Measurements from ENCODE around the gene GSTK1.

Gene GSTK1

DNA sequence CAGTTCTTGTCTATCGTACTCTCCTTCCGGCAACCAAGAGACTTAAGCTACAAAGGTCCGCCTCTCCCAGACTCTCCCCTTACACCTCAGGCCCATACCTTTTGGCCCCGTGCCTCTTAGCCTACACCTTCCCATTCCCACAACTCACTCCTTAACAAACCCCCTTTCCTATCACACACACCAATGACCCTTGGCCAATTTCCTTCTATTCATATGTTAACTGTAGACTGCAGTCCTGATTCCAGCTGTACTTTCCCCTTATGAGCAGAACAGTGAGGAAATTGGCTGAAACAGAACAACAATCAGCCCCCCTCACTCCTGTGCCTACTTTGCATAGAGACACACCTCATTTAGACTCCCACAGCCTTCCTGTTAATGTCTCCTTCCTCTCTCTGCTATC lies 20.1 kb downstream of the GSTK1 start:
- ATAC-seq: no peak
- TF ChIP-seq ZNF70 (CRISPR knock-in tag; IDR thresholded peaks at IDR 0.05): no peak
- TF ChIP-seq SNAI2 (CRISPR knock-in tag; IDR thresholded peaks at IDR 0.05): no peak
- TF ChIP-seq, protein P1, sequence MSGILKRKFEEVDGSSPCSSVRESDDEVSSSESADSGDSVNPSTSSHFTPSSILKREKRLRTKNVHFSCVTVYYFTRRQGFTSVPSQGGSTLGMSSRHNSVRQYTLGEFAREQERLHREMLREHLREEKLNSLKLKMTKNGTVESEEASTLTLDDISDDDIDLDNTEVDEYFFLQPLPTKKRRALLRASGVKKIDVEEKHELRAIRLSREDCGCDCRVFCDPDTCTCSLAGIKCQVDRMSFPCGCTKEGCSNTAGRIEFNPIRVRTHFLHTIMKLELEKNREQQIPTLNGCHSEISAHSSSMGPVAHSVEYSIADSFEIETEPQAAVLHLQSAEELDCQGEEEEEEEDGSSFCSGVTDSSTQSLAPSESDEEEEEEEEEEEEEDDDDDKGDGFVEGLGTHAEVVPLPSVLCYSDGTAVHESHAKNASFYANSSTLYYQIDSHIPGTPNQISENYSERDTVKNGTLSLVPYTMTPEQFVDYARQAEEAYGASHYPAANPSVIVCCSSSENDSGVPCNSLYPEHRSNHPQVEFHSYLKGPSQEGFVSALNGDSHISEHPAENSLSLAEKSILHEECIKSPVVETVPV (CRISPR knock-in tag; IDR thresholded peaks at IDR 0.05): no peak
- no peak for TF ChIP-seq ARNTL (CRISPR knock-in tag; IDR thresholded peaks at IDR 0.05; ENCODE audit: borderline replicate concordance, low read depth)
- TF ChIP-seq ZFP3 (CRISPR knock-in tag; IDR thresholded peaks at IDR 0.05): no peak
- no peak for TF ChIP-seq CREB5 (CRISPR knock-in tag; IDR thresholded peaks at IDR 0.05; ENCODE audit: low read depth)
- TF ChIP-seq PATZ1 (CRISPR knock-in tag; IDR thresholded peaks at IDR 0.05; ENCODE audit: borderline replicate concordance): no peak
- no peak for TF ChIP-seq CSDC2 (CRISPR knock-in tag; IDR thresholded peaks at IDR 0.05)
- TF ChIP-seq, protein P2, sequence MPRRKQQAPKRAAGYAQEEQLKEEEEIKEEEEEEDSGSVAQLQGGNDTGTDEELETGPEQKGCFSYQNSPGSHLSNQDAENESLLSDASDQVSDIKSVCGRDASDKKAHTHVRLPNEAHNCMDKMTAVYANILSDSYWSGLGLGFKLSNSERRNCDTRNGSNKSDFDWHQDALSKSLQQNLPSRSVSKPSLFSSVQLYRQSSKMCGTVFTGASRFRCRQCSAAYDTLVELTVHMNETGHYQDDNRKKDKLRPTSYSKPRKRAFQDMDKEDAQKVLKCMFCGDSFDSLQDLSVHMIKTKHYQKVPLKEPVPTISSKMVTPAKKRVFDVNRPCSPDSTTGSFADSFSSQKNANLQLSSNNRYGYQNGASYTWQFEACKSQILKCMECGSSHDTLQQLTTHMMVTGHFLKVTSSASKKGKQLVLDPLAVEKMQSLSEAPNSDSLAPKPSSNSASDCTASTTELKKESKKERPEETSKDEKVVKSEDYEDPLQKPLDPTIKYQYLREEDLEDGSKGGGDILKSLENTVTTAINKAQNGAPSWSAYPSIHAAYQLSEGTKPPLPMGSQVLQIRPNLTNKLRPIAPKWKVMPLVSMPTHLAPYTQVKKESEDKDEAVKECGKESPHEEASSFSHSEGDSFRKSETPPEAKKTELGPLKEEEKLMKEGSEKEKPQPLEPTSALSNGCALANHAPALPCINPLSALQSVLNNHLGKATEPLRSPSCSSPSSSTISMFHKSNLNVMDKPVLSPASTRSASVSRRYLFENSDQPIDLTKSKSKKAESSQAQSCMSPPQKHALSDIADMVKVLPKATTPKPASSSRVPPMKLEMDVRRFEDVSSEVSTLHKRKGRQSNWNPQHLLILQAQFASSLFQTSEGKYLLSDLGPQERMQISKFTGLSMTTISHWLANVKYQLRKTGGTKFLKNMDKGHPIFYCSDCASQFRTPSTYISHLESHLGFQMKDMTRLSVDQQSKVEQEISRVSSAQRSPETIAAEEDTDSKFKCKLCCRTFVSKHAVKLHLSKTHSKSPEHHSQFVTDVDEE (CRISPR knock-in tag; IDR thresholded peaks at IDR 0.05): no peak
- no peak for TF ChIP-seq ESRRG (CRISPR knock-in tag; IDR thresholded peaks at IDR 0.05)
- no peak for TF ChIP-seq ZNF565 (CRISPR knock-in tag; conservative IDR thresholded peaks at IDR 0.05; ENCODE audit: low read depth)
- TF ChIP-seq TOX (CRISPR knock-in tag; IDR thresholded peaks at IDR 0.05; ENCODE audit: borderline replicate concordance): no peak

DNA sequence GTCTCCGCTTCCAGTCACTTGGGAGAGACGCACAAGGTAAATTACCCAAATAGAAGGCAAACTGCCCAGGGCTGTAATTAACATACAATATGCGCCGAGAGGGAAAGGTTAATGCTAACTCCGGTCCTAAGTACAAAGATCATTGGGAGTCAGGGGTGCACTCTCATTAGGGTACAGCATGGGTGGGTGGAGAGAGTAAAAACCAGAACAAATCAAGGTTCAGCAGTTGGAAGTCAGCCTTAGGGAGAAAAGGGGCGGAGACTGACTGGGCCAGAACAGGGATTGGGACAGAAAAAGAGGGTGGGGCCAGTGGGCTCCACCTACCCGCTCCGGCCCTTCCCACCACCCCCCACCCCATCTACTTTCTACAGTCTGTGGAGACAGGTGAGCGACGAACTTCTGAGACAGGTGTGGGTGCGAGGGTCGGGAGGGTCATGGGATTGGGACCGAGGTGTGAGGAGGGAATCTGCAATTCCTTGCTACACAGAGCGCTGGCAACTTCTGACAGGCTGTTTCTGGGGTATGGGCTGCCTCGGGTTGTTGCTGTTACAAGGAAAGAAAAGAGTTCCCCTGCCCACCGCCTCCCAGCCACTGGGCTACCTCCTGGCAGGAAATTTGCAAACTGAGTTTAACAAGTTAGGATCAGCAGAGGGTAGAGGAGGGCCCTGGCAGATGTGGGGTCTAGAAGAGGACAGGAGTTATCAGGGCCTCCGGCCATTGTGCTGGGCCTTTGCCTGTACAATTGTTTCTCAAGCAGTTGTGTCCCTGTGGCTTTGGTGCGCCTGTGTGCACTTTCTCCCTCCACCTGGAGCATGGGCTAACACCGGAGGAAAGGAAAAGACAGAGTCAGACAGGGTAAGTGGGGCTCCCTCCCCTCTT lies 21.6 kb downstream of the GSTK1 start, which contains the start of gene TMEM139:
Gene TMEM139 (plus strand): TSS at position 368 of the 879 bp plus-strand sequence. CDS start 1,000 bp downstream, outside the sequence.
- TF ChIP-seq ZNF8 (CRISPR knock-in tag; IDR thresholded peaks at IDR 0.05) (no peak), GLIS3 (CRISPR knock-in tag; IDR thresholded peaks at IDR 0.05) (no peak), RARB (CRISPR knock-in tag; IDR thresholded peaks at IDR 0.05) (no peak), SNAI2 (CRISPR knock-in tag; IDR thresholded peaks at IDR 0.05) (no peak), BACH2 (CRISPR knock-in tag; IDR thresholded peaks at IDR 0.05; ENCODE audit: borderline replicate concordance) (no peak), ZNF70 (CRISPR knock-in tag; IDR thresholded peaks at IDR 0.05) (no peak), CSDC2 (CRISPR knock-in tag; IDR thresholded peaks at IDR 0.05) (no peak), PATZ1 (CRISPR knock-in tag; IDR thresholded peaks at IDR 0.05; ENCODE audit: borderline replicate concordance) (no peak)
- TF ChIP-seq, protein P3, sequence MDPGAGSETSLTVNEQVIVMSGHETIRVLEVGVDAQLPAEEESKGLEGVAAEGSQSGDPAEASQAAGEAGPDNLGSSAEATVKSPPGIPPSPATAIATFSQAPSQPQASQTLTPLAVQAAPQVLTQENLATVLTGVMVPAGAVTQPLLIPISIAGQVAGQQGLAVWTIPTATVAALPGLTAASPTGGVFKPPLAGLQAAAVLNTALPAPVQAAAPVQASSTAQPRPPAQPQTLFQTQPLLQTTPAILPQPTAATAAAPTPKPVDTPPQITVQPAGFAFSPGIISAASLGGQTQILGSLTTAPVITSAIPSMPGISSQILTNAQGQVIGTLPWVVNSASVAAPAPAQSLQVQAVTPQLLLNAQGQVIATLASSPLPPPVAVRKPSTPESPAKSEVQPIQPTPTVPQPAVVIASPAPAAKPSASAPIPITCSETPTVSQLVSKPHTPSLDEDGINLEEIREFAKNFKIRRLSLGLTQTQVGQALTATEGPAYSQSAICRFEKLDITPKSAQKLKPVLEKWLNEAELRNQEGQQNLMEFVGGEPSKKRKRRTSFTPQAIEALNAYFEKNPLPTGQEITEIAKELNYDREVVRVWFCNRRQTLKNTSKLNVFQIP (CRISPR knock-in tag; IDR thresholded peaks at IDR 0.05; ENCODE audit: borderline replicate concordance, low read depth): no peak
- no peak for ATAC-seq

DNA sequence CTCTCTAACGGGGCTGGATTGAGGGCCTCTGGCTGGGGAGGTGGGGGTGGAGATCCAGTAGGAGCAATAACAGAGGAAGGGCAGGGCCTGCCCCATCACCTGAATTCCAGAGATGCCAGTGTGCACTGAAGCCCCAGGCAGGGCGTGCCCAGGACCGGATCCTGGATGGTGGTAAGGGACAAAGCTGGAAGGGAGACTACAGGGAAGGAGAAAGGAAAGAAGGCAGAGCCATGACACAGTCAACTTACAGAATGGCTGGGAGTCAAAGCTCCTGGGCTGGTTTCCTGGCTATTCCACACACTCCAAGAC lies 22.2 kb downstream of the GSTK1 start:
- no peak for ATAC-seq
- TF ChIP-seq SNAI2 (CRISPR knock-in tag; IDR thresholded peaks at IDR 0.05) (no peak), ZC3H10 (CRISPR knock-in tag; IDR thresholded peaks at IDR 0.05) (no peak), TCF4 (CRISPR knock-in tag; IDR thresholded peaks at IDR 0.05; ENCODE audit: borderline replicate concordance) (no peak), TOX (CRISPR knock-in tag; IDR thresholded peaks at IDR 0.05; ENCODE audit: borderline replicate concordance) (no peak), CREB5 (CRISPR knock-in tag; IDR thresholded peaks at IDR 0.05; ENCODE audit: low read depth) (no peak), PATZ1 (CRISPR knock-in tag; IDR thresholded peaks at IDR 0.05; ENCODE audit: borderline replicate concordance) (no peak)
- TF ChIP-seq, protein P3 (CRISPR knock-in tag; IDR thresholded peaks at IDR 0.05; ENCODE audit: borderline replicate concordance, low read depth): no peak
